ENCODE data around the gene KRT73.

DNA sequence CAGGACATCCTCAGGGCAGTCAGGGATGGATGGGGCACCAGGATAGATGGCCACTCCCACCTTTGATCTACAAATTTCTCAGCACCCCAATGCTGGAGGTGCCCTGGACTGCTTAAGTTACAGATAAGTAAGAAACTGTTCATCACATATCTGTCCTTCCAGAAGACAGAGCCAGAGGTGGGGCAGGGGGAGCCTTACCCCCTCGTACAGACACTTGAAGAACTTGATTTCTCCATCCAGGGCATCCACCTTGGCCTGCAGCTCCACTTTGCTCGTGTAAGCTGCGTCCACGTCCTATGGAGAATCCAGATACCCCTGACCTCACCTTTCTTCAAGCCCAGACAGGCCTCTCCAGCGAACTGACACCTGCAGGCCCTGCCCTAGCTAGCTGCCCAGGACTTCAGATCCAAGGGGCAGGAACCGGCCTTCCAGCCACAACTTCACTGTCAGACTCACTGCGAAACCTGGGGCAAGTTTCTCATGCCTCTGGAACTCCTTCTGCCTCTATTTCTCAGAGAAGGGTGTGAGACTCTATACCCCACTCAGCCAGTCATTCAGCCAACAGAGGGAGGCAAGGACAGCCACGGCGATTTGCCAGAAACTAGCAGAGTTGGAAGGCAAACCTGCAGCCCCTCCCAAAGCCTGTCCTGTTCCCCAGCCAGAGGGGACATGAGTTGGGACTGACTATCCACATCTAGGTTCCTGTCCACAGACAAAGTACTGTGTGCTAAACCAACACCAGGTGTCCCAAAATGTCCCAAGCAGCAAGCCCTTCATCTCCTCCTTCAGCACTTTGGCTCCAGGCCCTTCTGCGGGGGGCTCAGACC is 3.8 kb downstream of the KRT73 start:
- no peak for TF ChIP-seq POLR2AphosphoS5 (IDR thresholded peaks at IDR 0.05; ENCODE audit: insufficient read depth, low read depth, low read length)
- no peak for TF ChIP-seq EZH2 (IDR thresholded peaks at IDR 0.05; ENCODE audit: borderline replicate concordance, low read depth, low read length, severe bottlenecking)
- TF ChIP-seq, protein P1, sequence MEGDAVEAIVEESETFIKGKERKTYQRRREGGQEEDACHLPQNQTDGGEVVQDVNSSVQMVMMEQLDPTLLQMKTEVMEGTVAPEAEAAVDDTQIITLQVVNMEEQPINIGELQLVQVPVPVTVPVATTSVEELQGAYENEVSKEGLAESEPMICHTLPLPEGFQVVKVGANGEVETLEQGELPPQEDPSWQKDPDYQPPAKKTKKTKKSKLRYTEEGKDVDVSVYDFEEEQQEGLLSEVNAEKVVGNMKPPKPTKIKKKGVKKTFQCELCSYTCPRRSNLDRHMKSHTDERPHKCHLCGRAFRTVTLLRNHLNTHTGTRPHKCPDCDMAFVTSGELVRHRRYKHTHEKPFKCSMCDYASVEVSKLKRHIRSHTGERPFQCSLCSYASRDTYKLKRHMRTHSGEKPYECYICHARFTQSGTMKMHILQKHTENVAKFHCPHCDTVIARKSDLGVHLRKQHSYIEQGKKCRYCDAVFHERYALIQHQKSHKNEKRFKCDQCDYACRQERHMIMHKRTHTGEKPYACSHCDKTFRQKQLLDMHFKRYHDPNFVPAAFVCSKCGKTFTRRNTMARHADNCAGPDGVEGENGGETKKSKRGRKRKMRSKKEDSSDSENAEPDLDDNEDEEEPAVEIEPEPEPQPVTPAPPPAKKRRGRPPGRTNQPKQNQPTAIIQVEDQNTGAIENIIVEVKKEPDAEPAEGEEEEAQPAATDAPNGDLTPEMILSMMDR (IDR thresholded peaks at IDR 0.05; ENCODE audit: extremely low read depth in 1 of 2, insufficient read depth in 1 of 2, low read depth in 1 of 2, low read length in 2 of 2) = no peak
- no peak for TF ChIP-seq POLR2A (IDR thresholded peaks at IDR 0.05; ENCODE audit: low read depth, low read length)
